A673 (cell line): ENCODE measurements around the gene FAM151A. TPM values are rescaled to one million over a fixed set of nuclear protein-coding genes. Genes with fewer than 3 reads are reported as not detected.
A peak's percentile ranks its signal among the peaks of the same experiment; 100 is the strongest.

Experiments
- BruUV-seq: library from RNA; stranded (reverse); fragments of 400-500 nt; replicated peaks from 2 replicates; lab custom pipeline; 2021; lab: Mats Ljungman, UMichigan
- CTCF ChIA-PET: fragments of 300-600 bp; sonication (Branson Sonifier 250); formaldehyde crosslinking; loops from one replicate; lab custom pipeline; 2022; ENCODE audit warnings: antibody characterized with exemption; lab: Charles Lee
- POLR2A ChIA-PET: fragments of 300-600 bp; sonication (Branson Sonifier 250); formaldehyde crosslinking; loops from one replicate; lab custom pipeline; 2022; ENCODE audit warnings: antibody characterized with exemption; ENCODE audit not compliant: low non-redundant PET; lab: Charles Lee
- DNase-seq: peaks from one replicate; pipeline ENCODE4 v3.0.0-alpha.2; 2015; ENCODE audit warnings: low spot score
- H3K27ac ChIP-seq: fragments of 200-600 bp; sonication (generic); 2 replicates; pipeline ENCODE4 v1.5.1; 2016; ENCODE audit warnings: mixed run types, low read depth, mild to moderate bottlenecking, mixed read lengths, antibody characterized with exemption, low read length; ENCODE audit not compliant: poor library complexity, severe bottlenecking
- H3K27me3 ChIP-seq: fragments of 200-600 bp; sonication (generic); replicated peaks from 2 replicates; pipeline ENCODE4 v1.6.1; 2017; ENCODE audit warnings: mixed run types, low read depth, mild to moderate bottlenecking, mixed read lengths, antibody characterized with exemption, low read length; ENCODE audit not compliant: insufficient read depth, poor library complexity
- H3K36me3 ChIP-seq: fragments of 200-600 bp; sonication (generic); 2 replicates; pipeline ENCODE4 v1.6.1; 2016; ENCODE audit warnings: mixed run types, mild to moderate bottlenecking, mixed read lengths, antibody characterized with exemption, low read length; ENCODE audit not compliant: insufficient read depth, poor library complexity, severe bottlenecking
- H3K4me1 ChIP-seq: fragments of 200-600 bp; sonication (generic); 2 replicates; pipeline ENCODE4 v1.6.1; 2017; ENCODE audit warnings: mixed run types, mild to moderate bottlenecking, mixed read lengths, antibody characterized with exemption, low read length; ENCODE audit not compliant: insufficient read depth, poor library complexity, severe bottlenecking
- H3K4me3 ChIP-seq: fragments of 200-600 bp; sonication (generic); 2 replicates; pipeline ENCODE4 v1.5.1; 2016; ENCODE audit warnings: low read depth, mixed run types, mild to moderate bottlenecking, mixed read lengths, low read length; ENCODE audit not compliant: poor library complexity, severe bottlenecking
- H3K9me3 ChIP-seq: fragments of 200-600 bp; sonication (generic); 2 replicates; pipeline ENCODE4 v1.6.1; 2016; ENCODE audit warnings: mixed run types, low read depth, mild to moderate bottlenecking, mixed read lengths, antibody characterized with exemption, low read length; ENCODE audit not compliant: poor library complexity, severe bottlenecking
- EZH2 ChIP-seq: fragments of 200-600 bp; sonication (generic); IDR thresholded peaks from 2 replicates; pipeline ENCODE4 v1.6.1; 2017; ENCODE audit warnings: borderline replicate concordance, low read depth, mild to moderate bottlenecking, mixed read lengths, antibody characterized with exemption, low read length; ENCODE audit not compliant: poor library complexity, severe bottlenecking
- intact Hi-C: fragments of 100-400 bp; cut with micrococcal nuclease; formaldehyde crosslinking; loops from one replicate; pipeline ENCODE4 v1.10.0; 2022; ENCODE audit not compliant: unreplicated experiment
- total RNA-seq: library from RNA; stranded (reverse); gene quantifications from 2 replicates; pipeline ENCODE4 v1.2.3, GENCODE V29; 2021
- TF ChIP-seq, protein P1 (sequence below): fragments of 300-800, 200-600 bp; sonication (generic); conservative IDR thresholded peaks from 2 replicates; pipeline ENCODE4 v1.5.1; 2017; ENCODE audit warnings: low read depth, mild to moderate bottlenecking, antibody characterized with exemption, low read length, moderate library complexity, mixed read lengths

FAM151A gene
- total RNA-seq, 1 experiment from 2014 or later, result not detected

DNA sequence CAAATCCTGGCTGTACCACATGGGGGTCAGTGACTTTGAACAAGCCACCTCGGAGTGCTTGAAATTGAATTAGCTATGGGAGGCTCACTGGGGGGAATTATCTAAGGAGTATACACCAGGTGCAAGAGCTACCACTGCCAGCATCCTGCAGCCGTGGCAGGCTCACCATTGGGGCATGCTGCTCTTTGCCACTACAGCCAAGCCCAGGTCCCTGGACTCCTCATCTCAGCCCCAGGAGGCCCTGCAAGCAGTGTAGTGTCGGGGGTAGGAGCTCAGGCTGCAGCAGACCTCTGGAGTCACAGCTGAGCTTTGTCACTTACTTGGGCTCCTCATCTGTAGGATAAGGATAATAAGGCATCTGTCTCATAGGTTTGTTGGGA lies 40.0 kb downstream of the FAM151A start:
- no peak for TF ChIP-seq EZH2
- TF ChIP-seq, protein P1, sequence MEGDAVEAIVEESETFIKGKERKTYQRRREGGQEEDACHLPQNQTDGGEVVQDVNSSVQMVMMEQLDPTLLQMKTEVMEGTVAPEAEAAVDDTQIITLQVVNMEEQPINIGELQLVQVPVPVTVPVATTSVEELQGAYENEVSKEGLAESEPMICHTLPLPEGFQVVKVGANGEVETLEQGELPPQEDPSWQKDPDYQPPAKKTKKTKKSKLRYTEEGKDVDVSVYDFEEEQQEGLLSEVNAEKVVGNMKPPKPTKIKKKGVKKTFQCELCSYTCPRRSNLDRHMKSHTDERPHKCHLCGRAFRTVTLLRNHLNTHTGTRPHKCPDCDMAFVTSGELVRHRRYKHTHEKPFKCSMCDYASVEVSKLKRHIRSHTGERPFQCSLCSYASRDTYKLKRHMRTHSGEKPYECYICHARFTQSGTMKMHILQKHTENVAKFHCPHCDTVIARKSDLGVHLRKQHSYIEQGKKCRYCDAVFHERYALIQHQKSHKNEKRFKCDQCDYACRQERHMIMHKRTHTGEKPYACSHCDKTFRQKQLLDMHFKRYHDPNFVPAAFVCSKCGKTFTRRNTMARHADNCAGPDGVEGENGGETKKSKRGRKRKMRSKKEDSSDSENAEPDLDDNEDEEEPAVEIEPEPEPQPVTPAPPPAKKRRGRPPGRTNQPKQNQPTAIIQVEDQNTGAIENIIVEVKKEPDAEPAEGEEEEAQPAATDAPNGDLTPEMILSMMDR, result no peak
- Histone ChIP-seq H3K36me3 (no peaks in the 10 kb centered on the region), H3K4me3 (no peak overlapping the region), H3K9me3 (no peaks in the 10 kb centered on the region), H3K27ac (no peak overlapping the region), H3K27me3 (no peaks in the 10 kb centered on the region), H3K4me1 (peaks cover 17% of the 10 kb centered on the region)
- DNase-seq, result no peak
- ChIA-PET CTCF (no interaction called here), POLR2A (no interaction called here)
- intact Hi-C loops, result no loop called here
- BruUV-seq, result no TSS peak

DNA sequence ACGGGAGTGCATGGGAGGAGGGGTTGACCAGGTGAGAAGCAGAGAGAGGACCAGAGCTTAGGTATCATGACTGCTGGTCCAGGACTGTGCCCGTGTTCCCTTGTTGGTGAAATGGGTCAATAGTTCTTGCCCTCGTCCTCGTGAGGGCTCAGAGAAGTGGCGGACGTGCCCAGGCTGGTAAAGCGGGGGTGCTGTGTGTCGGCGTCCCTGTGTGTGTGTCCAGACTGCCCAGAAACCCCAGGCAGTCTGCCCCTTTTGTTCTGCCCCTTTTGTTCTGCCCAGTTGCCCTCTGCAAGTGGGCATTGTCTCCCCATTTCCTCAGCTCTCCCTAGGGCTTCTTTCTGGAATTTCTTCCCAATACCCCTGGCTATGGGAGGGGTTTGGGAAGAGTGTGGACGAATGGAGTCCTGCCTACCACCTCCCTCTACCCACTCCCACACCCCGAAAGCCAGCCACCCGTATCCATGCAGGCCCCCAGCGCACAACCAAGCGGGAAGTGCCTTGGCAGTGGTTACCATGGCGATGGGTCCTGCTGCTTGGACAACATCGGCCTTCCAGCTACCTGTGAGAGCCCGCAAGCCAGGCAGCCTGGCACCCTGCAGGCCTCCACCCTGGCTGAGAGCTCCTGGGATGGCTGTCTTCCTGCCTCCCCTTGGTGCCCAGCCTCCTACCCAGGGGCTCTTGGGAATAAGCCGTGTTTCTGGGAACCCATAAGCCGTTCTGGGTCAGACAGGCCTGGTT lies 40.6 kb downstream of the FAM151A start:
- CTCF ChIA-PET, result no interaction called here
- H3K27ac ChIP-seq, result peak overlapping the region; percentile 82

DNA sequence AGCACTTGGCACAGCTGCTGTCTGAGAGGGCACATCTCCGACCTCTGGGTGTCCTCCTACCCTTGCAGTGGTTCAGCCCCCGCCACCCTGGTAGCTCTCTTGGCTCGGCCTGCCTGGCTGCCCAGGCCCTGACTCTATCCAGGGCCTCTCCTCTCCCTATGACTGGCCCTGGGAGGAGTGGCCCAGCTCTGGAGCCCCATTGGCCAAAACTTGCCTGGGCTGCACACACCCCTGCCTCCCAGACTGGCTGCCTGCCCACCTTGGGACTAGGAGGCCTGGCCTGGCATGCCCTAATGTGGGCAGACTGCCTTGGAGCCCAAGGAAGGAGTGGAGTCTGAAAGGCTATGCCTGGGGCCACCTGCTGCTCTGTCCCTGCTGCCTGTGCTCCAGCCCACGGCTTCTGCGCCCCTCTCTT lies 41.7 kb downstream of the FAM151A start:
- peaks cover 17% of the 10 kb centered on the region for H3K4me1 ChIP-seq
- no peaks in the 10 kb centered on the region for H3K36me3 ChIP-seq
- DNase-seq, result peak; percentile 75
- intact Hi-C loops, result no loop called here
- H3K9me3 ChIP-seq, result no peaks in the 10 kb centered on the region
- BruUV-seq, result no TSS peak
- CTCF ChIA-PET, result no interaction called here
- no peak overlapping the region for H3K4me3 ChIP-seq
- H3K27me3 ChIP-seq, result no peaks in the 10 kb centered on the region
- POLR2A ChIA-PET, result no interaction called here
- TF ChIP-seq, protein P1, result no peak
- TF ChIP-seq EZH2, result no peak
- H3K27ac ChIP-seq, result peak overlapping the region; percentile 82

More for the DNA sequence above, 40.6 kb downstream of the FAM151A start:
- POLR2A ChIA-PET, result no interaction called here
- intact Hi-C loops, result no loop called here
- TF ChIP-seq, protein P1, result no peak
- no peak for TF ChIP-seq EZH2
- no peaks in the 10 kb centered on the region for H3K9me3 ChIP-seq
- H3K27me3 ChIP-seq, result no peaks in the 10 kb centered on the region
- no peaks in the 10 kb centered on the region for H3K36me3 ChIP-seq
- no peak for DNase-seq
- H3K4me1 ChIP-seq, result peaks cover 17% of the 10 kb centered on the region
- no peak overlapping the region for H3K4me3 ChIP-seq
- BruUV-seq, result no TSS peak
